Natural killer cell treated with Interleukin-12 subunit alpha and Interleukin-12 subunit beta and Interleukin-15 and Interleukin-18, amount 100 ng/mL, for 72 hours (primary cell): ENCODE data around the gene SPATC1L. TPM values are rescaled to one million over a fixed set of nuclear protein-coding genes. Genes with fewer than 3 reads are reported as not detected.
"Not testable (repeated sequence)": the region's sequence is repeated elsewhere in the genome, so short reads cannot be mapped to it uniquely, and the experiment has no call there.

Experiments
- ATAC-seq, 2 donors: fragments of 150-1000 bp; cut with Tn5 transposase in 1 of 2; sonication (Bioruptor Pico), chemical (Tn5 transposase) in 1 of 2; 2 replicates each; pipeline ENCODE4 v1.10.0; 2021
- DNase-seq: peaks from one replicate; pipeline ENCODE4 v3.0.0; 2022; ENCODE audit warnings: low spot score
- H3K27ac Mint-ChIP-seq, 2 donors: 1 replicate in 1 of 2; 2 replicates in 1 of 2; pipeline ENCODE4 v1.8.0; 2022; ENCODE audit warnings: mixed read lengths in 2 of 2, mild to moderate bottlenecking in 1 of 2, moderate library complexity in 1 of 2
- H3K27me3 Mint-ChIP-seq, 2 donors: 1 replicate in 1 of 2; 2 replicates in 1 of 2; pipeline ENCODE4 v1.8.0; 2022; ENCODE audit warnings: mixed read lengths in 2 of 2
- H3K36me3 Mint-ChIP-seq: one replicate; pipeline ENCODE4 v1.8.0; 2022; ENCODE audit warnings: mixed read lengths
- H3K4me1 Mint-ChIP-seq, 2 donors: 1 replicate in 1 of 2; 2 replicates in 1 of 2; pipeline ENCODE4 v1.8.0; 2022; ENCODE audit warnings: low read depth in 2 of 2, mixed read lengths in 2 of 2, mild to moderate bottlenecking in 1 of 2
- H3K4me3 Mint-ChIP-seq: one replicate; pipeline ENCODE4 v1.8.0; 2022; ENCODE audit warnings: mixed read lengths
- H3K9me3 Mint-ChIP-seq: 2 replicates; pipeline ENCODE4 v1.8.0; 2022; ENCODE audit warnings: mixed read lengths
- total RNA-seq, 2 donors: library from RNA; stranded (reverse); gene quantifications; one replicate each; pipeline ENCODE4 v1.2.3, GENCODE V29; 2022

The SPATC1L gene
- total RNA-seq, 2 donors from 2014 or later = 5.0 TPM; not detected in 1

DNA sequence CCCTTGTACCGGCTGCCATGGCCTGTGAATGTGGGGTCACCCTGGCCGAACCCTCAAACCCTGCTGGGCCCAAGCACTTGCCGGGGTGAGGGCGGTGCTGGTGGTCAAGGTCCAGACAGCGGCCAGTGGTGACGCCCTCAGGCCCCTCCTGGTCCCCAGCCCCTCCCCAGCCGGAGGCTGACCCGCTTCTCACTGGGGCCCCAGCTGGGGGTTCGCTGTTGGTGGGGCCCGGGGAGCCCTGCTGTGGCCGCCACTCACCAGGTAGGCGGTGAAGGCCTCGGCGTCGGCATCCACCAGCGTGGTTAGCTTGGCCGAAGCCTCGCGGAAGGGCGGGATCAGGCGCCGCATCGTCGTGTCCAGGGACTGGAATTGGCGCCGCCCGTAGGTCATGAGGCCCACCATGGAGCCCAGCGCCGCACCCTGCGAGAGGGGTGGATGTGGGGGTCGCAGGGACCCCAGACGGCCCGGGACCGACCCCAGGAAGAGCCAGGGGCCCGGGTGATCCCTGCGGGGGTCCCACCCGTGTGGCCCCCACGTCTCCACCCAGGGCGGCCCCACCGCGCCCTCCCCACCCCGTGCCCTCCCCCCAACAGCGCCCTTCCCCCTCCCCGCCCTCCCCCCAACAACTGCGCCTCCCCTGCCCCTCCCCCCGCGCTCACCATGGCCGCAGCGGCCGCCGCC is 39.0 kb downstream of the SPATC1L start:
- Mint-ChIP-seq H3K9me3 (no peaks in the 10 kb centered on the region), H3K27ac (no peak overlapping the region), H3K4me3 (no peak overlapping the region), H3K4me1 (peaks cover 7 to 13% of the 10 kb centered on the region in 2 donors), H3K36me3 (no peaks in the 10 kb centered on the region), H3K27me3 (no peaks in the 10 kb centered on the region)
- DNase-seq = peak; percentile 49
- ATAC-seq = no peak

- peak overlapping the region in 1 of 2 donors; percentile 48 for H3K27ac Mint-ChIP-seq
- no peaks in the 10 kb centered on the region for H3K9me3 Mint-ChIP-seq
- peaks cover 7 to 13% of the 10 kb centered on the region in 2 donors for H3K4me1 Mint-ChIP-seq
- H3K4me3 Mint-ChIP-seq = peak overlapping the region; percentile 87
- ATAC-seq = no peak
- no peaks in the 10 kb centered on the region for H3K36me3 Mint-ChIP-seq
- DNase-seq = no peak
- H3K27me3 Mint-ChIP-seq = no peaks in the 10 kb centered on the region
These were observed 39.7 kb downstream of the SPATC1L start for GRCh38 chr21:46144464-46145070.

- ATAC-seq = no peak
- Mint-ChIP-seq H3K4me1 (peaks cover 7 to 13% of the 10 kb centered on the region in 2 donors), H3K27ac (no peak overlapping the region), H3K27me3 (no peaks in the 10 kb centered on the region), H3K36me3 (no peaks in the 10 kb centered on the region), H3K9me3 (no peaks in the 10 kb centered on the region), H3K4me3 (no peak overlapping the region)
- DNase-seq = no peak
These were observed 41.4 kb downstream of the SPATC1L start for GRCh38 chr21:46142582-46143473.

DNA sequence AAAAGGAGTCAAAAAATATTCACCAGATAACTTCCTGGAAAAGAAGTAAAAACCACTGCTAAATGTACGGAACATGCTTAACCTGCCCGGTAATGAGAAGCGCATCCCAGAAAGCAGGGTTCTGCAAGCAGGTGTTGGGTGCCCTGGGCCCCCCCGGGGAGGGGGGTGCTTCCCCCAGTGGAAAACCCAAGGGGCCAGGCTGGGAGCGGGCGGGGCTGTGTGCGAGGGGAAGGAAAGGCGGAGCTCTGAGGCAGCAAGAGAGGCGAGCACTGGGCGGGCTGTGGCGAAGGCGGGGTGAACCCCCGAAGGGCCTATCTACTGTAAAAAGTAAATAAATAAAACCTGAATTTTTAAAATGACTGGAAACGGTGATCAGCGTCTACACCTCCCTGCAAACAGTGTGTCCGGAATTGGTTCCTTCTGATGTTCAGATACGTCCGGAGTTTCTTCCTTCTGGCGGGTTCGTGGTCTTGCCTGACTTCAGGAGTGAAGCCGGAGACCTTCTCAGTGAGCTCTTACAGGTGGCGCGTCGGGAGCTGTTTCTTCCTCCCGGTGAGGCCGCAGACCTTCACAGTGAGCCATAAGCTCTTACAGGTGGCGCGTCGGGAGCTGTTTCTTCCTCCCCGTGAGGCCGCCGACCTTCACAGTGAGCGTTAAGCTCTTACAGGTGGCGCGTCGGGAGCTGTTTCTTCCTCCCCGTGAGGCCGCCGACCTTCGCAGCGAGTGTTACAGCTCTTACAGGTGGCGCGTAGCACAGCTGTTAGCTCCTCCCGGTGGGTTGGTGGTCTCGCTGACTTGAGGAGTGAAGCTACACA is 42.3 kb downstream of the SPATC1L start:
- Mint-ChIP-seq H3K36me3 (no peaks in the 10 kb centered on the region), H3K9me3 (no peaks in the 10 kb centered on the region), H3K4me1 (peaks cover 7 to 13% of the 10 kb centered on the region in 2 donors), H3K27ac (no peak overlapping the region), H3K27me3 (no peaks in the 10 kb centered on the region), H3K4me3 (no peak overlapping the region)
- no peak for ATAC-seq
- DNase-seq = peak; percentile 37

- peaks cover 7 to 13% of the 10 kb centered on the region in 2 donors for H3K4me1 Mint-ChIP-seq
- not testable (repeated sequence) for H3K36me3 Mint-ChIP-seq, ATAC-seq, DNase-seq, H3K27me3 Mint-ChIP-seq, H3K27ac Mint-ChIP-seq, H3K4me3 Mint-ChIP-seq, H3K9me3 Mint-ChIP-seq
These were observed 43.8 kb downstream of the SPATC1L start for GRCh38 chr21:46140352-46141003.

- Mint-ChIP-seq H3K27me3 (peaks cover 0 to 6% of the 10 kb centered on the region in 2 donors), H3K36me3 (no peaks in the 10 kb centered on the region), H3K27ac (no peak overlapping the region), H3K4me1 (peaks cover 7 to 11% of the 10 kb centered on the region in 2 donors), H3K9me3 (no peaks in the 10 kb centered on the region), H3K4me3 (no peak overlapping the region)
- no peak for ATAC-seq
- no peak for DNase-seq
These were observed 44.6 kb downstream of the SPATC1L start for GRCh38 chr21:46139686-46140085.

DNA sequence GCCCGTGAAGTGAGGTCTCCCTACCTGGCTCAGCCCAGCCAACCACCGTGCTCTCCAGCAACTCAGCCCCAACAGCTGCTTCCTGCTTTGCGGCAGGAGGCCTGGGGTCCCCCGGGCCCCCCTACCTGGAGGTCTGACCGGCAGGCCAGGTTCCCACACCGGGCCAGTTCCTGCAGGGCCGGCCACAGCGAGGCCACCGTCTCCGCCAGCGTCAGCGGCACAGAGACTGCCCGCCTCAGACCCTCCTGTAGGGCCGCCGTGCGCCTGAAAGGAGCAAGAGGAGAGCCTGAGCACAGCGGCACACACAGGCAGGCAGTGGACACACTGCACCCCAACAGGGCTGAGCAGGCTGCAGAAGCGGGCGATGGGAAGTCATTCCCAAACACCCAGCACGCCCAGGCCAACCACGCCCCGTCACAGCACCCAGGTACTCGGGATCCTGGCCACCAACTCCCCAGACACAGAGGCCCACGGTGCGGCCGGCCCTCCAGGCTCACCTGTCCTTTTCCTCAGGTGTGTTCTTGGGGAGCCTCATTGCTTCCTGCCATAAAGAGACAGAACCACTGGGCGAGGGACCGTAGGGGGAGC is 45.8 kb downstream of the SPATC1L start:
- ATAC-seq = no peak
- peaks cover 0 to 6% of the 10 kb centered on the region in 2 donors for H3K27me3 Mint-ChIP-seq
- no peak overlapping the region for H3K4me3 Mint-ChIP-seq
- DNase-seq = no peak
- H3K36me3 Mint-ChIP-seq = no peaks in the 10 kb centered on the region
- H3K27ac Mint-ChIP-seq = no peak overlapping the region
- peaks cover under 1 to 3% of the 10 kb centered on the region in 2 donors for H3K4me1 Mint-ChIP-seq
- no peaks in the 10 kb centered on the region for H3K9me3 Mint-ChIP-seq

DNA sequence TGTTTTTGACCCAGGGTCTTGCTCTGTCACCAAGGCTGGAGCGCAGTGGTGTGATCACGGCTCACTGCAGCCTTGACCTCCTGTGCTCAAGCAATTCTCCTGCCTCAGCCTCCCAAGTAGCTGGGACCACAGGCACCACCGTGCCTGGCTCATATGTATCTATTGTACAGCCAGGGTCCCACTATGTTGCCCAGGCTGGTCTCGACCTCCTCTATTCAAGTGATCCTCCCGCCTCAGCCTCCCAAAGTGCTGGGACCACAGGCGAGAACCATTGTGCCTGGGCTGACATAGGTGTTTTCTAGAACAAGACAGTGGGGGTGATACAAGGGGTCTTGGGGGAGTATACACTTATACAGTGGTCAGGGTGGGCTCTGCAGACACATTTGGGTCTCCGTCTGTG is 46.4 kb downstream of the SPATC1L start:
- DNase-seq = no peak
- Mint-ChIP-seq H3K27me3 (peaks cover 0 to 6% of the 10 kb centered on the region in 2 donors), H3K27ac (no peak overlapping the region), H3K4me3 (no peak overlapping the region), H3K4me1 (peaks cover 0 to 2% of the 10 kb centered on the region in 2 donors), H3K9me3 (no peaks in the 10 kb centered on the region), H3K36me3 (no peaks in the 10 kb centered on the region)
- ATAC-seq = no peak

DNA sequence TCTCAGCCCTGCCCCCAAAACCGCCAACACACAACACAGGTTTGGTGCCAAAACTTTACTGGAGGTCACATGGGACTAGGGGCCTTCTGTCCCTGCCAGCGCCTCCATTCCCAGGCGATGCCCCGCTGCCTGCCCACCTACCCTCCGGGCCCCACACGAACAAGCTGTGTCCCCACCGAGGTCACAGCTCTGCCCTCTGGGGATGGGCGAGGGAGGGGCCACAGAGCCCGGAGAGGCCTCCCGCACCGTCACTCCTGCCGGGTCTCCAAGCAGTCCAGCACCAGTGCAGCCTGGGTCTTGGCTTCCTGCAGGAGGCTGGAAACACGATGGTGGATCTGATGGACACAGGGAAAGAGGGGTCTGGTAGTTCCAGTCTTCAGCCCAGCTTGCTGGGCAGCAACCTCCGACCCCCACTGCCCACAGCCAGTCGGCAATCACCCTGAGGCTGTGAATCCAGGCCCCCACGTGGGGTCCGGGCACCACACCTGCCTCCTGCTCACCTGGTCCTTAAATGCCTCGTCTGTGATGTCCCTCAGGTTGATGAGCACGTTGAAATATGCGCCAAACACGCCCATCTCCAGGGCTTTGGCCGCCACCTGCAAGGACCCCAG is 47.4 kb downstream of the SPATC1L start:
- Mint-ChIP-seq H3K4me3 (no peak overlapping the region), H3K27me3 (peaks cover 0 to 6% of the 10 kb centered on the region in 2 donors), H3K36me3 (no peaks in the 10 kb centered on the region), H3K4me1 (peaks cover 0 to 2% of the 10 kb centered on the region in 2 donors), H3K9me3 (no peaks in the 10 kb centered on the region), H3K27ac (no peak overlapping the region)
- ATAC-seq = no peak
- no peak for DNase-seq

DNA sequence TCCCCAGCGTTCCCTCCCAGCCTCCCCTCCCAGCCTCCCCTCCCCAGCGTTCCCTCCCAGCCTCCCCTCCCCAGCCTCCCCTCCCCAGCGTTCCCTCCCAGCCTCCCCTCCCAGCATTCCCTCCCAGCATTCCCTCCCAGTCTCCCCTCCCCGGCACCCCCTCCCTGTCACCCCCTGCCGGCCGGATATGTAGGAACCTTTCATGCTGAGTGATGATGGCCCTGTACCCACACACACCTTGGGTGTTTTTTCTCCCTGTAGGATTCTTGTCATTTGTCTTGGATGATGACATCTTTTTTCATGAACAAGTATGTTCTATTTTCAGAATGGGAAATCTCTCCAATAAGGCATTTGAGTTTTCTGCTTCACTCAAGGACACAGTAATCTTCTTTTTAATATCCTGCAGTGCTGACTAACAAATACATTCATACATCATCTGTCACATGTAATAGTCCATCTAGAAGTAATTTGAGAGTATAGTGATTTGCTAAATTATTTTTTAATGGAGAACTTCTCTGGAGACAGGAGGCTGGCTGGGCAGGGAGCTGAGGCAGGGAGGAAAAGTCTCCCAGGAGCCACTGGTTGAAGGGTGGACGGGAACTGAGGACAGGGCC is 48.4 kb downstream of the SPATC1L start:
- no peak overlapping the region for H3K4me3 Mint-ChIP-seq
- no peaks in the 10 kb centered on the region for H3K36me3 Mint-ChIP-seq
- no peak for DNase-seq
- H3K27ac Mint-ChIP-seq = no peak overlapping the region
- no peaks in the 10 kb centered on the region for H3K9me3 Mint-ChIP-seq
- ATAC-seq = no peak
- H3K27me3 Mint-ChIP-seq = peaks cover 0 to 6% of the 10 kb centered on the region in 2 donors
- H3K4me1 Mint-ChIP-seq = no peaks in the 10 kb centered on the region

- no peaks in the 10 kb centered on the region for H3K4me1 Mint-ChIP-seq
- H3K27me3 Mint-ChIP-seq = peaks cover 0 to 6% of the 10 kb centered on the region in 2 donors
- no peak overlapping the region for H3K4me3 Mint-ChIP-seq
- DNase-seq (no peak), ATAC-seq (no peak)
- H3K9me3 Mint-ChIP-seq = no peaks in the 10 kb centered on the region
- no peaks in the 10 kb centered on the region for H3K36me3 Mint-ChIP-seq
- no peak overlapping the region for H3K27ac Mint-ChIP-seq
These were observed 52.2 kb downstream of the SPATC1L start for GRCh38 chr21:46131838-46132651.

DNA sequence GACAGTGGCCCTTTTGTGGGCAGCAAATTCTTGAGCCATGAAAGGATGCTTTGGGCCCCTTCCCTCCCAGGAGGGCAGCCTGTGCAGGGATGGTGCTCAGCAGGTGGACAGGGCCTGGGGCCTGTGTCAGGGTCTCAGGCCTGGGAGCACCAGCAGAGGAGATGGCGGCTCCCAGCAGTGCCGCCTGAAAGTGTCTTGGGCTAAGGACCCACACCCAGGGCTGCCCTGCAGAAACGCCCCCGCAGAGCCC is 52.7 kb downstream of the SPATC1L start:
- ATAC-seq (no peak), DNase-seq (no peak)
- Mint-ChIP-seq H3K27me3 (peaks cover 0 to 6% of the 10 kb centered on the region in 2 donors), H3K9me3 (no peaks in the 10 kb centered on the region), H3K27ac (no peak overlapping the region), H3K36me3 (no peaks in the 10 kb centered on the region), H3K4me1 (no peaks in the 10 kb centered on the region), H3K4me3 (no peak overlapping the region)
